ENCODE measurements around the gene TAC3. TPM values are rescaled to one million over a fixed set of nuclear protein-coding genes. Genes with fewer than 3 reads are reported as not detected.

The TAC3 gene
- not detected for total RNA-seq
- polyA plus RNA-seq (ENCODE audit: insufficient read length in 6 of 6) = 1 to 10 TPM in 1 of 6 donors, under 1 TPM in 5; 0.31 to 1.1 (median 0.73) TPM
- long read RNA-seq, donor 1 = 0 reads
- long read RNA-seq, donor 2 = 0 reads
- long read RNA-seq, donor 3 = 0 reads
- long read RNA-seq, donor 4 = 0 reads
- long read RNA-seq, donor 5 = 0 reads
- long read RNA-seq, donor 6 = 0 reads
- long read RNA-seq, donor 7 = 0 reads
- long read RNA-seq, donor 8 = 0 reads
- long read RNA-seq, donor 9 = 0 reads
- long read RNA-seq, donor 10 = 0 reads
- long read RNA-seq, donor 11, transcript TAC3-209 (7 exons, 816 nt) = major isoform, 5 of 6 reads
- long read RNA-seq, donor 11, partial matches to known transcripts = 0 of 6 reads
- long read RNA-seq, donor 11, other reads (novel, unspliced or antisense) = 0 of 6 reads
- long read RNA-seq, donor 12 = 0 reads

DNA sequence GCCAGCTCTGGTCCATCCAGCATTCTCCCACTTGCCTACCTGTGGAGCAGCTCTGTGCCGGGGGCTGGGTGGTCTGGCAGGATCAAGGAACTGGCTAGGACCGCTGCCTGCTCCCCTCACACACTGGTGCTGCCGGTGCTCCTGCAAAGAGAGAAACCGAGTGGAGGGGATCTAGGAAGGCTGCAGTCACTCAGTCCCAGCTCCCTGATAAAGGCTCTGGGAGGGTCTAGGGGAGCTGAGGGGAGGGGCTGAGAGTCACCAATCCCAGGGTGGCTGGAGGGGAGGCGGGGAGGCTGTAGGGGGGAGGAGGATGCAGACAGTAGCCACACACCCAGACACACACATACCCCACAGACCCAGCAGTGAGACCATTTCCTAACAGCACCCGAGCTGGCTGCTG, at the start of gene TAC3:
Gene TAC3, minus strand, starts transcription at position 182 of the 400 bp plus-strand sequence. CDS start 732 bp downstream, outside the sequence.
- H3K27me3 ChIP-seq = peaks cover 0 to 17% of the 10 kb centered on the region in 2 donors
- DNase-seq = no peak
- TF ChIP-seq, protein P1, sequence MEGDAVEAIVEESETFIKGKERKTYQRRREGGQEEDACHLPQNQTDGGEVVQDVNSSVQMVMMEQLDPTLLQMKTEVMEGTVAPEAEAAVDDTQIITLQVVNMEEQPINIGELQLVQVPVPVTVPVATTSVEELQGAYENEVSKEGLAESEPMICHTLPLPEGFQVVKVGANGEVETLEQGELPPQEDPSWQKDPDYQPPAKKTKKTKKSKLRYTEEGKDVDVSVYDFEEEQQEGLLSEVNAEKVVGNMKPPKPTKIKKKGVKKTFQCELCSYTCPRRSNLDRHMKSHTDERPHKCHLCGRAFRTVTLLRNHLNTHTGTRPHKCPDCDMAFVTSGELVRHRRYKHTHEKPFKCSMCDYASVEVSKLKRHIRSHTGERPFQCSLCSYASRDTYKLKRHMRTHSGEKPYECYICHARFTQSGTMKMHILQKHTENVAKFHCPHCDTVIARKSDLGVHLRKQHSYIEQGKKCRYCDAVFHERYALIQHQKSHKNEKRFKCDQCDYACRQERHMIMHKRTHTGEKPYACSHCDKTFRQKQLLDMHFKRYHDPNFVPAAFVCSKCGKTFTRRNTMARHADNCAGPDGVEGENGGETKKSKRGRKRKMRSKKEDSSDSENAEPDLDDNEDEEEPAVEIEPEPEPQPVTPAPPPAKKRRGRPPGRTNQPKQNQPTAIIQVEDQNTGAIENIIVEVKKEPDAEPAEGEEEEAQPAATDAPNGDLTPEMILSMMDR (IDR thresholded peaks at IDR 0.05) = no peak
- intact Hi-C loops (cut with DNase I) = loop anchor here in 1 of 2 donors (10.0 kb wide), 1 partner anchor 48 kb away; no protein-coding TSS in a partner anchor
- no peak for ATAC-seq
- no peaks in the 10 kb centered on the region for H3K36me3 ChIP-seq
- no peaks in the 10 kb centered on the region for H3K9me3 ChIP-seq
- H3K4me1 ChIP-seq = no peaks in the 10 kb centered on the region
- H3K27ac ChIP-seq = no peak within 1 kb of the TSS
- H3K4me3 ChIP-seq = no peak within 1 kb of the TSS

DNA sequence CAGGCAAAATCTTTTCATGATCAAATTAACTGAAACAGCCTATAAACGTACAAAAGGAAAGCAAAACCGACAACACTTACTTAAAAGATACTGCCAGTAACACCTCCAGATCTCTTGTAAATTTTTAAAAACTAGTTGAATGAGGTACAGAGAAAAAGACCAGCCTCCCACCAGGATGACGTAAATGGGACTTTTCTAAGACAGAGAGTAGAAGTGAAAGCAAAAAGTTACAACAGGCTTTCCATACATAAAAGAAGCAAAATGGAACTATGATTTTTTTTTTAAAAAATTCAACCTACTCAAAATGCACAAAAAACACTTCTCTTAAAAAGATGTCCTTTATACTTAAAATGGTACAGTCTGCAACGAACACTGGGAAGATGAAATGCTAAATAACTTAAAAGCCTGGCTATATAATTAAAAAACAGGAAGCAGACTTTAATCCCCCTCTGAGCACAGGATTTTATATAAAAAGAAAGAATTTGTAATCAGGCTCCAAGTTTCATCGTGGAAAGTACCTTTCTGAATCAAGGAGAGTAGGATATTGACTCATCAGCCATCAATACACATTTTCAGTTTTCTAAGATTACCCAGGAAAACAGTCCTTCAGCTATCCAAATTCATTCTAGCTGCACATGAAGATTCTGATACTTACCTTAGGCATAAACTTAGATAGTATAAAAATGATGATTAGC, 47.8 kb upstream of the TAC3 start:
- Histone ChIP-seq H3K27me3 (no peaks in the 10 kb centered on the region), H3K36me3 (peaks cover 0 to 31% of the 10 kb centered on the region in 2 donors), H3K4me1 (peaks cover 0 to 8% of the 10 kb centered on the region in 2 donors), H3K9me3 (no peaks in the 10 kb centered on the region), H3K27ac (peak overlapping the region in 1 of 2 donors; percentile 38), H3K4me3 (no peak overlapping the region)
- intact Hi-C loops (cut with DNase I) = loop anchor here in 1 of 2 donors (10.0 kb wide), 1 partner anchor 49 kb away; the partner anchor contains the start of gene TAC3
- TF ChIP-seq, protein P1 (IDR thresholded peaks at IDR 0.05) = no peak
- ATAC-seq (no peak), DNase-seq (no peak)

- intact Hi-C loops (cut with DNase I) = no loop called here
- Histone ChIP-seq H3K27me3 (no peaks in the 10 kb centered on the region), H3K36me3 (peaks cover 0 to 36% of the 10 kb centered on the region in 2 donors), H3K9me3 (no peaks in the 10 kb centered on the region), H3K27ac (no peak overlapping the region), H3K4me1 (peaks cover 0 to 5% of the 10 kb centered on the region in 2 donors), H3K4me3 (no peak overlapping the region)
- TF ChIP-seq, protein P1 (IDR thresholded peaks at IDR 0.05) = no peak
- DNase-seq (no peak), ATAC-seq (no peak)
Observed at GRCh38 chr12:57058454-57058853, 42.1 kb upstream of the TAC3 start.

DNA sequence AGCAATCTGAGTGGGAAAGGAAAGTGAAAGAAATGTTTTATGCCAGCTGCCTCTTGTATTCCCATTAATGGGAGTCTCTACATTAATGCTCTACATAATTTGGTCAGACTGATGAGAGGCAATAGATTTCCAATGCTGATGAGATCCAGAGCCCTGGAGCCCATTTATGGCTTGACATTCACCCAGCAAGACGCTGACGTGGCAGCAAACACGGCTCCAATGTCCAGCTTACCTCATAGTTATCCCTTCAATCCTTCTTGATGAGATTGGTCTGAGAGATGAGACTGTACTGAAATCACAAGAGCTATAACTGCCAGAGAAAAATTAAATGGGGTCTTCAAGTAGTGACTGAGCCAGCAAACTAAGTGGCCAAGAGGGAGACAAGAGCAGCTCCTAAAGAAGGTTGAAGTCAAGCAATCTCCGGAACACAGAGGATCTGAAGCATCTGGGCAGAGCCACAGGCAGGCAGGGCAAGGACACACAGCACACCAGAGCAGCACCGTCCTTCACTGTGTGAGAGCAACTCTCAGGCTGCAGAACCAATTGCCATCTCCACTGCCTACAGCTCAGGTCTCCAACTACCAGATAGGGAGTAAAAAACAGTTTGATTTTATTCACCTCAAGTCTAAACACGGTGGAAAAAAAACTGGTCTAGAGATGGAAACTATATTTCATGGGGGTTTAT, 40.9 kb upstream of the TAC3 start:
- intact Hi-C loops (cut with DNase I) = no loop called here
- H3K27me3 ChIP-seq = no peaks in the 10 kb centered on the region
- TF ChIP-seq, protein P1 (IDR thresholded peaks at IDR 0.05) = no peak
- ATAC-seq (no peak), DNase-seq (no peak)
- H3K36me3 ChIP-seq = peaks cover 0 to 35% of the 10 kb centered on the region in 2 donors
- no peak overlapping the region for H3K4me3 ChIP-seq
- H3K9me3 ChIP-seq = no peaks in the 10 kb centered on the region
- no peak overlapping the region for H3K27ac ChIP-seq
- H3K4me1 ChIP-seq = peaks cover 0 to 5% of the 10 kb centered on the region in 2 donors

All from left lung (tissue), 14 donors.